Measurements from ENCODE around the gene TRPM3.

DNA sequence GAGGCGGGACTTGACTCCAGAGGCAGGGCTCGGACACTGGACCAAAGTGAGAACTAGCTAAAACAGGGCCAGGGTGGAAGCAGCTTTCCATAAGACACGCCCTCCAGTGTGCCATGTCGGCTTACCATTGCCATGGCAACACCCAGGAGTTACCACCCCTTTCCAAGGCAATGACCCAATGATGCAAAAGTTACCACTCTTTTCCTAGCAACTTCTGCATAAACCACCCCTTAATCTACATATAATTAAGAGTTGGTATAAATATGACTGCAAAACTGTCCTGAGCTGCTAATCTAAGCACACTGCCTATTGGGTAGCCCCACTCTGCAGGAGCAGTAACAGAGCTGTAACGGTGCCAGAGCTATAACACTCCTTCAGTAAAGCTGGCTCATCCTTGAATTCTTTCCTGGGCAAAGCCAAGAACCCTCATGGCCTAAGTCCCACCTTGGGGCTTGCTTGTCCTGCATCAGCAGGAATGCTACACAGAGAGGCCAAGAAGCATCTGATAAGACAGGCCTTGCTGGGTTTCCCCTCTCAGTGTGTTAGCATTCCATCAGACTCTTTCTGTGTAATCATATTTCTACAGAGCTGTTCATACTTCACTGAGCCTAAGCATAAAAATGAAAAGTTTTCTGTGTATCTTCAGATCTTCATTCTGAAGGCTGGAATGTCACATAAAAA is 444.2 kb downstream of the TRPM3 start:
- TF ChIP-seq GABPA (IDR thresholded peaks at IDR 0.05 in 1 of 2, conservative IDR thresholded peaks at IDR 0.05 in 1 of 2) (no peak), EGR1 (IDR thresholded peaks at IDR 0.05; ENCODE audit: low read depth in 2 of 2) (no peak), HNF4G (IDR thresholded peaks at IDR 0.05) (no peak), SP1 (IDR thresholded peaks at IDR 0.05) (no peak), YY1 (IDR thresholded peaks at IDR 0.05) (no peak), RAD21 (IDR thresholded peaks at IDR 0.05) (no peak), TAF1 (conservative IDR thresholded peaks at IDR 0.05) (no peak), NR2F2 (IDR thresholded peaks at IDR 0.05) (no peak), FOXA1 (IDR thresholded peaks at IDR 0.05) (no peak), ATF3 (IDR thresholded peaks at IDR 0.05) (no peak)
- TF ChIP-seq, protein P1, sequence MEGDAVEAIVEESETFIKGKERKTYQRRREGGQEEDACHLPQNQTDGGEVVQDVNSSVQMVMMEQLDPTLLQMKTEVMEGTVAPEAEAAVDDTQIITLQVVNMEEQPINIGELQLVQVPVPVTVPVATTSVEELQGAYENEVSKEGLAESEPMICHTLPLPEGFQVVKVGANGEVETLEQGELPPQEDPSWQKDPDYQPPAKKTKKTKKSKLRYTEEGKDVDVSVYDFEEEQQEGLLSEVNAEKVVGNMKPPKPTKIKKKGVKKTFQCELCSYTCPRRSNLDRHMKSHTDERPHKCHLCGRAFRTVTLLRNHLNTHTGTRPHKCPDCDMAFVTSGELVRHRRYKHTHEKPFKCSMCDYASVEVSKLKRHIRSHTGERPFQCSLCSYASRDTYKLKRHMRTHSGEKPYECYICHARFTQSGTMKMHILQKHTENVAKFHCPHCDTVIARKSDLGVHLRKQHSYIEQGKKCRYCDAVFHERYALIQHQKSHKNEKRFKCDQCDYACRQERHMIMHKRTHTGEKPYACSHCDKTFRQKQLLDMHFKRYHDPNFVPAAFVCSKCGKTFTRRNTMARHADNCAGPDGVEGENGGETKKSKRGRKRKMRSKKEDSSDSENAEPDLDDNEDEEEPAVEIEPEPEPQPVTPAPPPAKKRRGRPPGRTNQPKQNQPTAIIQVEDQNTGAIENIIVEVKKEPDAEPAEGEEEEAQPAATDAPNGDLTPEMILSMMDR (IDR thresholded peaks at IDR 0.05; ENCODE audit: low read depth, low read length, missing input control) = no peak
- TF ChIP-seq, protein P2, sequence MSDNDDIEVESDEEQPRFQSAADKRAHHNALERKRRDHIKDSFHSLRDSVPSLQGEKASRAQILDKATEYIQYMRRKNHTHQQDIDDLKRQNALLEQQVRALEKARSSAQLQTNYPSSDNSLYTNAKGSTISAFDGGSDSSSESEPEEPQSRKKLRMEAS (IDR thresholded peaks at IDR 0.05) = no peak
- TF ChIP-seq, protein P3, sequence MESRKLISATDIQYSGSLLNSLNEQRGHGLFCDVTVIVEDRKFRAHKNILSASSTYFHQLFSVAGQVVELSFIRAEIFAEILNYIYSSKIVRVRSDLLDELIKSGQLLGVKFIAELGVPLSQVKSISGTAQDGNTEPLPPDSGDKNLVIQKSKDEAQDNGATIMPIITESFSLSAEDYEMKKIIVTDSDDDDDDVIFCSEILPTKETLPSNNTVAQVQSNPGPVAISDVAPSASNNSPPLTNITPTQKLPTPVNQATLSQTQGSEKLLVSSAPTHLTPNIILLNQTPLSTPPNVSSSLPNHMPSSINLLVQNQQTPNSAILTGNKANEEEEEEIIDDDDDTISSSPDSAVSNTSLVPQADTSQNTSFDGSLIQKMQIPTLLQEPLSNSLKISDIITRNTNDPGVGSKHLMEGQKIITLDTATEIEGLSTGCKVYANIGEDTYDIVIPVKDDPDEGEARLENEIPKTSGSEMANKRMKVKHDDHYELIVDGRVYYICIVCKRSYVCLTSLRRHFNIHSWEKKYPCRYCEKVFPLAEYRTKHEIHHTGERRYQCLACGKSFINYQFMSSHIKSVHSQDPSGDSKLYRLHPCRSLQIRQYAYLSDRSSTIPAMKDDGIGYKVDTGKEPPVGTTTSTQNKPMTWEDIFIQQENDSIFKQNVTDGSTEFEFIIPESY (IDR thresholded peaks at IDR 0.05) = no peak
- TF ChIP-seq, protein P4, sequence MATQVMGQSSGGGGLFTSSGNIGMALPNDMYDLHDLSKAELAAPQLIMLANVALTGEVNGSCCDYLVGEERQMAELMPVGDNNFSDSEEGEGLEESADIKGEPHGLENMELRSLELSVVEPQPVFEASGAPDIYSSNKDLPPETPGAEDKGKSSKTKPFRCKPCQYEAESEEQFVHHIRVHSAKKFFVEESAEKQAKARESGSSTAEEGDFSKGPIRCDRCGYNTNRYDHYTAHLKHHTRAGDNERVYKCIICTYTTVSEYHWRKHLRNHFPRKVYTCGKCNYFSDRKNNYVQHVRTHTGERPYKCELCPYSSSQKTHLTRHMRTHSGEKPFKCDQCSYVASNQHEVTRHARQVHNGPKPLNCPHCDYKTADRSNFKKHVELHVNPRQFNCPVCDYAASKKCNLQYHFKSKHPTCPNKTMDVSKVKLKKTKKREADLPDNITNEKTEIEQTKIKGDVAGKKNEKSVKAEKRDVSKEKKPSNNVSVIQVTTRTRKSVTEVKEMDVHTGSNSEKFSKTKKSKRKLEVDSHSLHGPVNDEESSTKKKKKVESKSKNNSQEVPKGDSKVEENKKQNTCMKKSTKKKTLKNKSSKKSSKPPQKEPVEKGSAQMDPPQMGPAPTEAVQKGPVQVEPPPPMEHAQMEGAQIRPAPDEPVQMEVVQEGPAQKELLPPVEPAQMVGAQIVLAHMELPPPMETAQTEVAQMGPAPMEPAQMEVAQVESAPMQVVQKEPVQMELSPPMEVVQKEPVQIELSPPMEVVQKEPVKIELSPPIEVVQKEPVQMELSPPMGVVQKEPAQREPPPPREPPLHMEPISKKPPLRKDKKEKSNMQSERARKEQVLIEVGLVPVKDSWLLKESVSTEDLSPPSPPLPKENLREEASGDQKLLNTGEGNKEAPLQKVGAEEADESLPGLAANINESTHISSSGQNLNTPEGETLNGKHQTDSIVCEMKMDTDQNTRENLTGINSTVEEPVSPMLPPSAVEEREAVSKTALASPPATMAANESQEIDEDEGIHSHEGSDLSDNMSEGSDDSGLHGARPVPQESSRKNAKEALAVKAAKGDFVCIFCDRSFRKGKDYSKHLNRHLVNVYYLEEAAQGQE (IDR thresholded peaks at IDR 0.05) = no peak

Measured in liver (tissue), 3 donors.